Esophagus (tissue), 2 donors: ENCODE measurements around the gene STARD10. TPM values are rescaled to one million over a fixed set of nuclear protein-coding genes. Genes with fewer than 3 reads are reported as not detected.

Source experiments
- H3K27ac ChIP-seq, 2 donors: one replicate each; pipeline ENCODE4 v1.5.1; 2013; ENCODE audit warnings: low read depth in 2 of 2, mild to moderate bottlenecking in 2 of 2, inconsistent platforms in 1 of 2, low read length in 1 of 2, moderate library complexity in 1 of 2
- H3K27me3 ChIP-seq, 2 donors: one replicate each; pipeline ENCODE4 v1.6.1; 2013; ENCODE audit warnings: low read length in 2 of 2, control low read depth in 1 of 2, mild to moderate bottlenecking in 1 of 2; ENCODE audit not compliant: insufficient read depth in 2 of 2, control insufficient read depth in 1 of 2
- H3K36me3 ChIP-seq, 2 donors: one replicate each; pipeline ENCODE4 v1.6.1; 2013; ENCODE audit warnings: low read length in 1 of 2; ENCODE audit not compliant: control insufficient read depth in 2 of 2, insufficient read depth in 2 of 2
- H3K4me1 ChIP-seq, 2 donors: one replicate each; pipeline ENCODE4 v1.6.1; 2013; ENCODE audit warnings: low read length in 1 of 2; ENCODE audit not compliant: control insufficient read depth in 2 of 2, insufficient read depth in 2 of 2
- H3K4me3 ChIP-seq, 2 donors: one replicate each; pipeline ENCODE4 v1.5.1; 2013; ENCODE audit warnings: low read length in 2 of 2, mild to moderate bottlenecking in 2 of 2, low read depth in 1 of 2, moderate library complexity in 1 of 2
- H3K9me3 ChIP-seq, 2 donors: one replicate each; pipeline ENCODE4 v1.6.1; 2013; ENCODE audit warnings: mild to moderate bottlenecking in 2 of 2, low read depth in 1 of 2, low read length in 1 of 2, moderate library complexity in 1 of 2; ENCODE audit not compliant: control insufficient read depth in 2 of 2, insufficient read depth in 1 of 2
- WGBS, 2 donors: extraction: QIAGEN DNeasy Blood & Tissue Kit; methylation state at CpG; one replicate each; pipeline ENCODE4 v1.1.7; 2013; 5-methylcytosine and 5-hydroxymethylcytosine counted together
- polyA plus RNA-seq, 2 donors: library from polyadenylated mRNA; stranded (reverse); fragments of 200-250 nt; gene quantifications; one replicate each; pipeline ENCODE4 v1.2.3, GENCODE V29; 2013
- donor health status: healthy with polysubstance abuse.
- donor health status: Bipolar disorder and iron deficiency.

STARD10 gene, protein sequence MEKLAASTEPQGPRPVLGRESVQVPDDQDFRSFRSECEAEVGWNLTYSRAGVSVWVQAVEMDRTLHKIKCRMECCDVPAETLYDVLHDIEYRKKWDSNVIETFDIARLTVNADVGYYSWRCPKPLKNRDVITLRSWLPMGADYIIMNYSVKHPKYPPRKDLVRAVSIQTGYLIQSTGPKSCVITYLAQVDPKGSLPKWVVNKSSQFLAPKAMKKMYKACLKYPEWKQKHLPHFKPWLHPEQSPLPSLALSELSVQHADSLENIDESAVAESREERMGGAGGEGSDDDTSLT
- polyA plus RNA-seq = 10 to 100 TPM; 57.9 to 65.8 TPM

DNA sequence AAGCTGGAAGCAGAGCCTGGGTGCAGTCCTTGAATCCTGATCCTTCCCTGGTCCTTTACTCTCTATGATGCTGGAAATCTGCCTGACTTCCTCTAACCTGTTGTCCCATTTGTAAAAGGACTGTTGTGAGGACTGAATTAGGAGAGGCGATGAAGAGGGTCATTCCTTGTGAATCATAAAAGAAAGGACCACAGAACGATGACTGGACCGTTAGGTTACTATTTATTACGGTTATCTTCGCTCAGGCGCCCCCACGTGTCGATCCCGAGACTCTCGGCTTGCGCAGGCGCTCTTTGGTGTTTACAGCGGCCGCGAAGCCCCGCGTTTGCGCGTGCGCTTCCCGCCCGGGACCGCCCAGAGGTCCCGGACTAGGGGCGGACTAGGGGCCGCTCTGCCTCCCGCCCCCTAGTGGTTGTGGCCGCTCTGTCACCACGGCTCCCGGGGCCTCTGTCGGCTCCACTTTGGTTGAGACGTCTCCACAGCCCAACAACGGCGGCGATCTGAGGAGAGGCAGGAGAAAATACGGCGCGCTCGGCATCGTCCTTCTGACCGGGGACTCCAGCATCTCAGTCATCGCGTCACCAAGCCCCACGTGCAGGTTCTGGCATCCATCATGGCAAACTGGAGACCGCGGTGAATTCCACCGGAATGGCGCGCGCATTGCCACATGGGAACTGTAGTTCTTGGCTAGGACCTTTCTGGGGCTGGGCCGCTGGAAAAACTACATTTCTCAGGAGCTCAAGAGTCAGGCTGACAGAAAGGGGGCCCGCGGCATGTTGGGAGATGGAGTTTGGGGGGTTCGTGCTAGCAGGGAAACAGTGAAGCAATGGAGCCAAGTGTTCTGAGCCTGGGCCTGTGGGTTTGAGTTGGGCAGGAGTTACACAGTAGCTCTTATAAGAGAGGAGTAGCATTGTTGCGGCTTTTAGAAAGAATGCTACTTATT is at the start of gene STARD10:
Gene STARD10 (minus strand): TSS at position 623 of the 943 bp plus-strand sequence. CDS start 12,866 bp downstream, outside the sequence.
- Histone ChIP-seq H3K27ac (peak within 1 kb of the TSS; percentile 94 to 98), H3K9me3 (no peaks in the 10 kb centered on the region), H3K27me3 (no peaks in the 10 kb centered on the region), H3K4me3 (peak within 1 kb of the TSS; percentile 67 to 75), H3K4me1 (no peaks in the 10 kb centered on the region), H3K36me3 (no peaks in the 10 kb centered on the region)
- 2% methylated on average over 55 of the region's 55 CpGs for WGBS, 2 donors

DNA sequence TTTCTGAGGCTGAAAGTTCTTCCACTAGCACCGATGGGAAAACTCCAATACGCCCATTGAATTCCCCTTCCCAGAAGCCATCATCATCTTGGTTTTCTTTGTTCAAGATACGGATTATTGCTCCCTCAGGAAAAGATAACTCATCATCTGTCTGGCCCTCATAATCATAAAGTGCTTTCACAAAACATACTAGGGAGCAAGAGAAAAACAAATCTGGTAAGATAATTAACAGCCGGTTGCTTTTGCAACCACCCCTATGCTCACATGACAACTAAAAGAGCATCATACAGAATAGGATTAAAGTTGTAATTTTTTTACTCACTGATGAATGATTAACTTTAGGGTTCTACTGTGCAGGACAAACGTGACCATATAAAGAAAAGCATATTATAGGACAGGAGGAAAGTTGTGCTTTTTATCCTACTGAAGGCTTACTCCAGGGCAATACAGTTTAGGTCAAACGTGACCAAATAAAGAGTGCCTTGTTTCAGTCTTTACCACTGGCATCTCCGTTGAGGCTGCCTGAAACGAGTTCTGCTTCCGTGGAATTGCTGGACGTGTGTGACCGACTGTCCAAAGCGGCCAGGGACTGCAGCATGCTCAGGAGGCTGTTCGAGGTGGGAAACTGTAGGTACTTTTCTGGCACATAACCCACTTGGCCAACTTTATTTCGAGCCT is 48.9 kb upstream of the STARD10 start:
- H3K4me3 ChIP-seq = no peak overlapping the region
- peaks cover 0 to 8% of the 10 kb centered on the region in 2 donors for H3K36me3 ChIP-seq
- no peaks in the 10 kb centered on the region for H3K27me3 ChIP-seq
- H3K9me3 ChIP-seq = no peaks in the 10 kb centered on the region
- peaks cover 0 to 2% of the 10 kb centered on the region in 2 donors for H3K4me1 ChIP-seq
- H3K27ac ChIP-seq = no peak overlapping the region
- WGBS, 2 donors = 85 to 87% methylated on average over 14 of the region's 14 CpGs

DNA sequence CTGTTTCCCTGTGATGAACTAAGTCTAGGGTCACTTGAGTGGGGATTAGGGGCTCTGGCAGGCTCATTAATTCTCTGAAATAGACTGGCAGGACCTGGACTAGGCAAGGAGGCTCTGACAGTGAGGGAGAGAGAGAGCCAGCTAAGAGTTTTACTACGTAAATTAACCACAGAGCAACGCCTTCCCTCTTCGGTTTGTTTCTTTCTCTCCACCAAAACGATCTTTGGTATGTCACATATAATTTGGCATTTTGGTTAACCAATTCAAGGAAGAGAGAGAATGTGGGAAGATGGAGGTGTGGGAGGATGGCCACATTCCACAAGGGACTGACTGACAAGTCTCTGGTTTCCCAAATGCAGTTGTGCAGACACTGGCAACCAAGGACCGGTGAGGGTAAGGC is 48.3 kb upstream of the STARD10 start:
- H3K27ac ChIP-seq = no peak overlapping the region
- 81 to 83% methylated on average over 5 of the region's 5 CpGs for WGBS, 2 donors
- no peaks in the 10 kb centered on the region for H3K9me3 ChIP-seq
- H3K27me3 ChIP-seq = no peaks in the 10 kb centered on the region
- no peak overlapping the region for H3K4me3 ChIP-seq
- peaks cover 0 to 2% of the 10 kb centered on the region in 2 donors for H3K4me1 ChIP-seq
- H3K36me3 ChIP-seq = peaks cover 0 to 12% of the 10 kb centered on the region in 2 donors

DNA sequence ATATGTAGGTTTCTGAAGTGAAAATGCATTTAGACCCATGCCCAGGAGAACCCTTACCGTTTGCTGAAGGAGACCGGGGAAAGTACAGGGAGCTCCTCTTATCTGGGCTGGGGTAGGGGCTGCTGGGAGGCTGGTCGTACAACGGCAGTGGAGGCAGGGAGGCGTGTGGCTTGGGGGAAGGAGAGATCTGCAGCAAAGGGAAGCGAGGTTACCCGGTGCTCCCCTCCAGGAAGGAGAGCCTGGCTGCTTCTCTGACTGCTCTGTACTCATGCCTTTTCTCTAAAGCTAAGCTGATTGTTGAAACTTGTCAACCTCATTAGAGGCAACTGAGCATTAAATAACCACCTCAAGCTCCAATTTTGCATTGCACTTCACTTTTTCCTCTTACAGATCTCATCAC is 47.5 kb upstream of the STARD10 start:
- no peaks in the 10 kb centered on the region for H3K9me3 ChIP-seq
- H3K27ac ChIP-seq = no peak overlapping the region
- 90 to 92% methylated on average over 7 of the region's 7 CpGs for WGBS, 2 donors
- no peak overlapping the region for H3K4me3 ChIP-seq
- H3K27me3 ChIP-seq = no peaks in the 10 kb centered on the region
- H3K4me1 ChIP-seq = peaks cover 0 to 2% of the 10 kb centered on the region in 2 donors
- H3K36me3 ChIP-seq = peaks cover 0 to 12% of the 10 kb centered on the region in 2 donors

DNA sequence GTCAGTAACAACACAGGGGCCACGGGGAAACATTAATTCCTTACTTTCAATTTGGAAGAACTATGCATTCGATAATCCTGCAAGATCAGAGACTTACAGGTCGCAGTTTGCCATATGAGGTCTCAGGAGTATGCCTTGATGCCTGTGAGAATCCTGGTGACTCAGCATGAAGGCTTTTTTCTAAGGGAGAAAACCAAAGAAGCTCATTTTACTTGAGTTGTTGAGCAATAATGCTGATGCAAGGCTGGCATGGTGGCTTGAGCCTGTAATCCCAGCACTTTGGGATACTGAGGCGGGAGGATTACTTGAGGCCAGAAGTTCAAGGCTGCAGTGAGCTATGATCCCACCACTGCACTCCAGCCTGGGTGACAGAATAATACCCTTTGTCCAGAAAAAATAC is 46.9 kb upstream of the STARD10 start:
- H3K9me3 ChIP-seq = no peaks in the 10 kb centered on the region
- H3K27me3 ChIP-seq = no peaks in the 10 kb centered on the region
- H3K4me3 ChIP-seq = no peak overlapping the region
- peaks cover 0 to 12% of the 10 kb centered on the region in 2 donors for H3K36me3 ChIP-seq
- peaks cover 0 to 2% of the 10 kb centered on the region in 2 donors for H3K4me1 ChIP-seq
- no peak overlapping the region for H3K27ac ChIP-seq
- WGBS, 2 donors = 94% methylated on average over 4 of the region's 4 CpGs

DNA sequence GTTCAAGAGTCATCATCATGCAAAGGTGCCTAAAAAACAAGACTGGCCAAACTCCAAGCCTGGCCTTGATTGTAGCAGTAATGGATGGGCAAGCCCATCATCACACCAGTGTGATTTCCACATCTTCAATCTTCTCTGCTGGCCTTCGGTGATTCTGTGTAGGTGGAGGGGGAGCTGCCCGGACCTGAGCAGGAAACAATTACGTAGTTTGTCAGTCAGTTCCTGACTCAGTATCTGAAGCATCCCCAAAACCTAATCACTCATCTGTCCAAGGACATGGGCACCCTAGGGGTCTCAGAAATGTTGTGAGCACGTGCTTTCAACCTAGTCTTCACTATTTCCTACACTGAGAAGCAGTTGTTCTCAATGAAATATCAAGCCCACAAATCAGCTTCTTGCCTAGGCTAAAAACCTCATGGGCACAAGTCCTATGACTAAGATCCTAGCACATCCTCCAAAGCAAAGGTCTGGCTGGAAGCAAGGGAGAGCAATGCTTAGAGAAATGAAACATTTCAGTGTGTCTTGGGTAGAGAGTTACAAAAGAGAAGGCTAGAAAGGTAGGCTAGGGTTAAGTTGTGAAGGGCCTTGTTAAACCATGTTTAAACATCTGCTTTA is 45.0 kb upstream of the STARD10 start:
- 54 to 70% methylated on average over 4 of the region's 4 CpGs for WGBS, 2 donors

DNA sequence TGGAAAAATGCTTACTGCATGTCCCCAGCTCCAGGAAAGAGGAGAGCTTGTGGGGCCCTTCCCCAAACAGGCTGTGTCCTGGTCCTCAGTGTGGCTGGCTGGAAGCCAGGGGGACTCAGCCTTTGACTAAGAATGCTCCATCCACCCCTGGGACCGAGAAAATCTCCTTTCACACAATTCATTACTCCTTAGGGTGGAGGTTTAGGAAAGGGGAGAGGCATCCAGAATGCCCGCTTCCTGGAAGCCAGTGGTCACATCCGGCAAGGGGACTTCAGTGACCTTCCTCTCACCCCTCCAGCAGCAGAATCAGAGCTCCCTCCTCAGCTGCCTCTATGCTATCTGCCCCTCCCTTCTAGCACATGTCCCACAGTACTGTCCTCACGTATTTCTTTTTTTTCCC is 42.3 kb upstream of the STARD10 start:
- H3K4me1 ChIP-seq = peaks cover 0 to 7% of the 10 kb centered on the region in 2 donors
- H3K9me3 ChIP-seq = no peaks in the 10 kb centered on the region
- WGBS, 2 donors = 61 to 71% methylated on average over 4 of the region's 4 CpGs
- peak overlapping the region in 1 of 2 donors; percentile 47 for H3K27ac ChIP-seq
- H3K4me3 ChIP-seq = no peak overlapping the region
- H3K27me3 ChIP-seq = no peaks in the 10 kb centered on the region
- H3K36me3 ChIP-seq = peaks cover 0 to 13% of the 10 kb centered on the region in 2 donors

More for the DNA sequence above, 45.0 kb upstream of the STARD10 start:
- H3K36me3 ChIP-seq = peaks cover 0 to 14% of the 10 kb centered on the region in 2 donors
- no peak overlapping the region for H3K4me3 ChIP-seq
- H3K4me1 ChIP-seq = peaks cover 0 to 2% of the 10 kb centered on the region in 2 donors
- no peaks in the 10 kb centered on the region for H3K27me3 ChIP-seq
- no peaks in the 10 kb centered on the region for H3K9me3 ChIP-seq
- no peak overlapping the region for H3K27ac ChIP-seq

DNA sequence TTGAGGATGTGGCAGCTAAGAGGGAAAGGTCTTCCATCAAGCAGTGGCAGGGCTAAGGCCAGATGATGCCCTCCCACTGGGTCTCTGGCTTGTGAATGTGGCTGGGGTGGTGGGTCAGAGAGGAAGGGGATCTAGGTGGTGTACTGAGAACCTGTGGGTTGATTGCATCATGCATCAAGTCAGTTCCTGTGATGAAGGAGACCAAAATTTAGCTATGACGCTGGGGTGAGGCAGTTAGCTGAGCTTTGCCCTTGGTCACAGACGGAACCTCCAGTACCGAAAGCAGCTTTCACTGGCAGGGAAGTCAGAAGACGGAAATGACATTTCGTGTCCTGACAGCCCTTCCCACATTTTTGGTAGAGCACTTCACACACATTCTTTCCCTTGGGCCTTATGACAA is 41.1 kb upstream of the STARD10 start:
- Histone ChIP-seq H3K27me3 (no peaks in the 10 kb centered on the region), H3K4me1 (peaks cover 0 to 7% of the 10 kb centered on the region in 2 donors), H3K9me3 (no peaks in the 10 kb centered on the region), H3K36me3 (peaks cover 0 to 16% of the 10 kb centered on the region in 2 donors), H3K27ac (no peak overlapping the region), H3K4me3 (no peak overlapping the region)
- 81 to 87% methylated on average over 5 of the region's 5 CpGs for whole genome bisulfite sequencing, 2 donors
